ENCODE results near the gene LGALSL.
"Not testable (repeated sequence)": the region's sequence is repeated elsewhere in the genome, so short reads cannot be mapped to it uniquely, and the experiment has no call there.

The LGALSL gene

GRCh38 chr2:64445970-64446369 lies 8.0 kb upstream of the LGALSL start:
- not testable (repeated sequence) for DNase-seq

DNA sequence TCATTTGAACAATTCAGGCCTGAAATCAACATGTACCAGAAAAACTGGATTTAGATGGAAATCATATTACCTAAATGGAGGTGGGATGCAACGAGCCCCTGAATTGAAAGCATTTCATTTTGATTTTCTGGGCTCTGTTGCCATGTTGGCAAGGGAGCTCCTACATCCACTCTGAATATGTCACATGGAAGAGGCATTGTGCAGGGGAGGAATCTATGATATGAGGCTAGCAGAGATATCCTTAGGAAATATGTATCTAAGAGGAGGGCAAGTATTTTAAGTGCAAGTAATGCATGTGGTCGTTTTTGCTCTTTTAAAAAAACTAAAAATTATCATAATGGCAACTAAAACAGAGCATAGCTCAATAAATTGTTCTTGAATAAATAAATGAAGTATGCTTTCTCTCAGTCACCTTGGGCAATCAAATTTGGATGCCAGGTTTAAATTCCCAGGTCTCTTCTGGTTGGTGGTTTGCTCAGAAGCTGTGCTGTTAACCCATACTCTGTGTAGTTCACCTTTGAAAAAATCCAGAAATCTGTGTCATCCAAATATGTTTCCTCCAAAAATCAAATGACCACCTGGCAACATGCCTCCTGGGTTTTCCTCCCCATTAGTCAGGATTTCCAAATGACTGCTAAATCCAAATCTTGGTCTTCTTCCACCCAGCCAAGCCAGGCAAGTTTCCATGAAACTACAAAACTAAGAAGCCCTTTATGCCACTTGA lies 6.5 kb upstream of the LGALSL start:
- DNase-seq: no peak

DNA sequence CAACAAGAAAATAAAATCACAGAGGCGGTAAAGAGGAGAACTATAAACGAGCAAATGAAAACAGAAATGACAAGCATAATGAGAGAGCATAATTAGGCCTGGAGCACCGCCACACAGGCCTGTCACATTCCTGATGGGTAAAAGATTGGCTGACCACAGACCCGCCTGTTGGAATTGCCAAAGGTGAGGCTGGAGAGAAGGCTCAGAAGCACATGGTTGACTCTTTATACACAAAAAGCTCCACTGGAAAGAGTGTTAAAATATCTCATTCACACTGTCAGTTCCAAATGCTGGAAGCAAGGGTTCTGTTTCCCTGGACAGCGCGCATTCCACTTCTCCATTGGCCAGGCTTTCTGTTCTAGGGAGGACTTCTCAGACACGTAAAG lies 5.9 kb upstream of the LGALSL start:
- no peak for DNase-seq

DNA sequence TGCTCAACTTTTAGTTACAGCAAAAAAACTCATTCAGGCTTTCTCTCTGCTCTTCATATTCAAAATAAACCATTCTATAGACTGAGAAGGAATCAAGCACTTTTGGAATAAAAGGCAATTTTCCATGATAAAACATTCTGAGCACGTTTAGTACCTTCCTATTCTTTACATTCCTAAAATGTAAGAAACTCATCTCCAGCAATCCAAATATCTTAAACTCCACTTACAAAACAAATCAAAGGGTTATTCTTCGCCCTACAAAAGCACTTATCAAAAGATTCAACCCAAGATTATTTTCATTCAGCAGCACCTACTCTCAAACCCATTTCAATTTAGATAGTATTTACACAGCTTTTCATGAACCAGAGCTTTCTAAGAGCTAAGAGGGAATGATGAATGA lies 2.9 kb upstream of the LGALSL start:
- DNase-seq: no peak

DNA sequence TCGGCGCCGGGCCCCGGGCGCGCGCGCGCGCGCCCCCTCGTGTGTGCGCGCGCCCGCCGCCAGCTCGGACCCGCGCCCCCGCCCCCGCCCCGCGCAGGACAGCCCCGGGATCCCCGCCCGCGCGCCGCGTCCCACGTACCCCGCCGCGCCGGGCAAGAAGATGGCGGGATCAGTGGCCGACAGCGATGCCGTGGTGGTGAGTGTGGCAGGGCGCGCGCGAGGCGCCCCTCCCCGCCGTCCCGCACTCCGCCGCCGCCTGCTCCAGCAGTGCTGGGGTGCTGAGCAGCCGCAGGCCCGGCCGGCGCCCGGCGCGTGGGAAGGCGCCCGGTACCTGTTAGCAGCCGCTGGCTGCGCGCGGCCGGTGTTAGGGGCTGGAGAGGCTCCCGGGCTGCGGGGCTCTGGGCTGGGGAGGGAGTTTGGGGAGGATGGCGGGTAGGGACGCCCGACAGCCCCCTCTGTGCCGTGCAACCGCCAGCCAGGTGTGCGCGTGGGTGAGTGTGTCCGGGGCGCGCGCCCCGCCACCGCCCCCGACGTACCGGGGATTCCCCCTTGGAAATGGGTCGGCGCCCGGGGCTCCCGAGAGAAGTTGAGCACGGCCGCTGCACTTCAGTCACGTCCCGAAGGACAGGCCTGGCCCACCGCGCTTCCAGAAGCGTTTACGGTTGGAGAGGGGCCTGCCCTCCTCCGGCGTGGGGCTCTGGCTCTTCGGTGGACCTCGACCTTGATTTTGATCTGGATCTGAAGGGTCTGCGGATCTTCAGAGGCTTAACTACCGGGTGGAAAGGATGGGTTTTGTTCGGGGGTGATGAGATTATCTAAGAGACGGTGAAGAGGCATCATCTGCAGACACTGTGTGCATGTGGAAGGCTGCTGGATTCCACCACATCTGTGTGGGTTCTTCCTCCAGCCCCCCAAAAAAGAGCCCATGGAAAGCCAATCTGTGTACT lies 697 bp downstream of the LGALSL start:
- peak; percentile 59 for DNase-seq

DNA sequence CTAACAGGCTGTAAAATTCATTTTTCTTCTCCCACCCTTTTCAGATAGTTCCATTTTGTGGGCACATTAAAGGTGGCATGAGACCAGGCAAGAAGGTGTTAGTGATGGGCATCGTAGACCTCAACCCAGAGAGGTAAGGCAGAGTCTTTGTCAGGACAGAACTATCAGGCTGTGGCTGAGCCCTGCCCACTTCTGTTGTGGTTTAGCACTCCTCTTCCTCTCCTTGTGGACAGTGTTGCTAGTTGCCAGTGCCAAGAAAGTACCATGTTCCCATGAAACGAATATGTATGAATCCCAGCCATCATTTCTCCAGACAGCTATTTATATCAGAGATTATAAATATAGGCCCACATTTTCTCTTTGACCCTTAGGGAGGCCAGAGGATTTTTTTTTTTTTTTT lies 1.6 kb downstream of the LGALSL start:
- DNase-seq: no peak

GRCh38 chr2:64456293-64456692 lies 2.3 kb downstream of the LGALSL start:
- DNase-seq: no peak

GRCh38 chr2:64457524-64457923 lies 3.6 kb downstream of the LGALSL start:
- no peak for DNase-seq

- no peak for DNase-seq
Observed at GRCh38 chr2:64459575-64459974, 5.6 kb downstream of the LGALSL start.

GRCh38 chr2:64460330-64460729 lies 6.4 kb downstream of the LGALSL start:
- no peak for DNase-seq

- DNase-seq: no peak
Observed at GRCh38 chr2:64461271-64462058, 7.5 kb downstream of the LGALSL start.

GRCh38 chr2:64462171-64462570 lies 8.2 kb downstream of the LGALSL start:
- no peak for DNase-seq

- DNase-seq: no peak
Observed at GRCh38 chr2:64462940-64463700, 9.2 kb downstream of the LGALSL start.

DNA sequence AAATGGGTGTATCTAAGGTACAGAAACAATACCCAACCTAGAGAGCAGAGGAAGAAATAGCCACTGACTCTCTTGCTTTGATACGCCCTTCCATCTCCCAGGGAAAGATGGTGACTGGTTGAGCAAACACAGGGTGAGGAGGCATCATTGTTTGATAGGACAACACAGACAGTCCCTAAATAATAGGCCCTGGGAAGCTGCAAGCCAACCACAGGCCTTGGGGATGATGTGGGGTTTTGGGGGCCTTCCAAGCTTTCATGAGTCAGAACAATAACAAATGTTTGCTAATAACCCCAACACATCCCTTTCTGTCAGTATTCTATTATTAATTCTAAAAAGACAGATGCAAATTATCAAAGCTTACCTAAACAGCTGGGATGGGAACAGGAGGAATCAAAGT lies 9.8 kb downstream of the LGALSL start:
- no peak for DNase-seq

GRCh38 chr2:64466478-64467085 lies 12.6 kb downstream of the LGALSL start:
- DNase-seq: no peak

DNA sequence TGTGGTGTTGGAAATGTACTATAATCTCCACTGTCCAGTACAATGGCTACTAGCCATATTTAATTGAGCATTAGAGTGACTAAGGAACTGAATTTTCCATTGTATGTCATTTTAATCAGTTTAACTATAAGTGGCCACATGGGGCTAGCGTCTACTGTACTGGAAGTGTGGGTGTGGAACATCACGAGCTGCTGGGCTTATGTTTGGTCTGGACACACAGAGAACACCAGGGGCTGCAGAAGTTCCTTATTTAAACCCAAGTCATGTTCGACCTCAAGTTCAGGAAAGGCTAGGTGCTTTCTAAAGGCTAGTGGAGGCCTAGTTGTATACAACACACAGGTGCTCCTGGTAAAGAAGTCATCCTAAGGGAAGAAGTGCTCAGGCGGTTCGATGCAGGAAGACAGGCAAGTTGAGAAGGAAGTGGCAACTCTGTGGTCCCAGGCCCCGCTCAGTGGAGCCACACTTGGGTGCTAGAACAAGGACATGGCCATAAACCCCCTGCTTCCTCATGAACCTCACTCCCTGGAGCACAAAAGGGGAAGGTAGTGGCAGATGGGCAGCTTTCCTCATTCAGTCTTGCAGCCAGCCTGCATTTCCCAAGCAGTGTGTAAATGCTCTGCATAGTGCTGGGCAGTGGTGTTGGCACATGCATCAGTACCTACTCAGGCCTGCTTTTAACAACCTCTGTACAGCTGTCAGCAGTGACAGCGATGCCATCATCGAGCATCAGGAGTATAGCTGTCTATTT lies 13.3 kb downstream of the LGALSL start:
- no peak for DNase-seq

- DNase-seq: no peak
Observed at GRCh38 chr2:64469261-64469660, 15.3 kb downstream of the LGALSL start.

GRCh38 chr2:64470071-64470470 lies 16.1 kb downstream of the LGALSL start:
- DNase-seq: no peak

DNA sequence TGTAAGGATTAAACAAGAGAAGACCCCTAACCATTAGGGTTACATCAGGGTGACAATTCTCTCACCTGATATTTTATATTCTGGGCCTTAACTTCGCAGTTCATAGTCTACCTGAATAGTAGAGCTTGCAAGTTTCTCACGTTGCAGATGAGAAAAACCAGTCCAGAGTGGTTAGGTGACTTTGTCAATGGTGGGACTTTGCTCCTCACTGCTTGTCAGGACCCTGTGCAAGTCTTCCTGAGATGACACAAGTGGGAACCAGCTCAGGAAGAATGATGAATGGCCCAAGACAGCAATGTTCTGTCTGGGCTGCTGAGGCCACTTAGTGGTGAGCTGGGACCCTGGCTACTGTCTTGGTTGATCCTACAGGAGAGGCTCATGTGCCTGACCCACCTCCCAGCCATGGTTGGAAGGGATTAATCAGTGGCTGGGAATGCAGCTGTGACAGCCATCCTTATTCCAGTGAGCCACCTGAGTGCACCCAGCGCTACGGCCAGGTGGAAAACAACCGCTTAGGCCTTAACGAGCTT lies 16.9 kb downstream of the LGALSL start:
- no peak for DNase-seq

DNA sequence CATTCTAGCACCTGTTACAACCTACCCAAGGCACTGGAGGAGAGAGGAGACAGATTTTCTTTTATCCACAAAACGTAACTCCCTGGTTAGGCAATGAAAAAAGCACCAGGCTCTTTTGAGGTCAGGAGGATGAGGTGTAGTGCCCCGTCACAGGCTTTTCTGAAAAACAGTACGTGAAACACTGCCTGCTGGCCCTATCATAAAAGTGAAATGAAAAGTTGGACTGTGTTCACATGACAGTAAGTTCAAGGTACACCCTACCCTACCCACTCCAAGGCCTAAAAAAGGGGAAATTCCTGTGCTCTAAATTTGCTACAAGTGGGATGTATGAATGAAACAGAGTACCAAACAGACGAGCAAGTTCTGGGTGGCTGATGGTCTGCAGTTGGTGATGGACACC lies 17.6 kb downstream of the LGALSL start:
- DNase-seq: no peak

- no peak for DNase-seq
Observed at GRCh38 chr2:64472881-64473280, 18.9 kb downstream of the LGALSL start.

All from NCI-H345 (cell line).